Body of pancreas (tissue), 4 donors: ENCODE data around the gene SLC2A8. TPM values are rescaled to one million over a fixed set of nuclear protein-coding genes. Genes with fewer than 3 reads are reported as not detected.
A peak's percentile ranks its signal among the peaks of the same experiment; 100 is the strongest.

Experiments
- ATAC-seq: fragments of 150-250 bp; one replicate; pipeline ENCODE4 v1.9.1; 2016
- DNase-seq, 4 donors: peaks; one replicate each; pipeline ENCODE4 v3.0.0-alpha.2; 2019
- H3K27ac ChIP-seq, 4 donors: fragments of 200-600 bp; sonication (generic); 1 replicate in 3 of 4; 2 replicates in 1 of 4; pipeline versions ENCODE4 v1.5.1 to v1.6.1; 2016 to 2019; ENCODE audit warnings: mild to moderate bottlenecking in 1 of 4, mixed read lengths in 1 of 4, moderate library complexity in 1 of 4
- H3K27me3 ChIP-seq, 2 donors: fragments of 200-600 bp; sonication (generic); one replicate each; pipeline ENCODE4 v1.6.0; 2016; ENCODE audit warnings: mild to moderate bottlenecking in 1 of 2
- H3K36me3 ChIP-seq, 2 donors: fragments of 200-600 bp; sonication (generic); replicated peaks in 1 of 2; 2 replicates each; pipeline ENCODE4 v1.5.1; 2016; ENCODE audit warnings: low read depth in 2 of 2; ENCODE audit not compliant: insufficient read depth in 1 of 2
- H3K4me1 ChIP-seq: fragments of 200-600 bp; sonication (generic); one replicate; pipeline ENCODE4 v1.6.0; 2016
- H3K4me3 ChIP-seq, 2 donors: fragments of 200-600 bp; sonication (generic); 1 replicate in 1 of 2; 2 replicates in 1 of 2; pipeline ENCODE4 v1.5.1; 2016 to 2019
- H3K9me3 ChIP-seq, 3 donors: fragments of 200-600 bp; sonication (generic); 1 replicate in 2 of 3; 2 replicates in 1 of 3; pipeline ENCODE4 v1.5.1; 2016
- POLR2A ChIP-seq, 3 donors: fragments of 450-650 bp; IDR thresholded peaks; one replicate each; pipeline ENCODE4 v1.6.1; 2016; ENCODE audit warnings: antibody characterized with exemption in 3 of 3, mild to moderate bottlenecking in 2 of 3
- WGBS, 2 donors: methylation state at CpG; one replicate each; pipeline ENCODE4 v1.1.5; 2017; 5-methylcytosine and 5-hydroxymethylcytosine counted together
- intact Hi-C: fragments of 100-400 bp; cut with DNase I; formaldehyde crosslinking; loops from one replicate; pipeline ENCODE4 v1.15.1; 2023
- small RNA-seq: library from RNA; depleted of rRNA; stranded (forward); fragments of <200 nt; gene quantifications from one replicate; pipeline ENCODE3, GENCODE V24; 2016
- total RNA-seq, 2 donors: library from RNA; depleted of rRNA; stranded (reverse); fragments of >200 nt; gene quantifications; one replicate each; pipeline ENCODE4 v1.1.0, GENCODE V29; 2016
- TF ChIP-seq, protein P1 (sequence below), 7 experiments: fragments of 450-650 bp in 4 of 7; fragments of 200-600 bp in 3 of 7; sonication (generic) in 3 of 7; IDR thresholded peaks; one replicate each; pipeline ENCODE4 v1.5.1; 2016 to 2019; ENCODE audit warnings: antibody characterized with exemption in 7 of 7

The SLC2A8 gene
- total RNA-seq, 2 donors from 2014 or later: 10.9 to 18.2 TPM

GRCh38 chr9:127455324-127455992, 58.5 kb downstream of the SLC2A8 start:
- ATAC-seq: no peak
- no peak overlapping the region for H3K27ac ChIP-seq
- 51 to 60% methylated on average over 6 of the region's 6 CpGs for WGBS, 2 donors

DNA sequence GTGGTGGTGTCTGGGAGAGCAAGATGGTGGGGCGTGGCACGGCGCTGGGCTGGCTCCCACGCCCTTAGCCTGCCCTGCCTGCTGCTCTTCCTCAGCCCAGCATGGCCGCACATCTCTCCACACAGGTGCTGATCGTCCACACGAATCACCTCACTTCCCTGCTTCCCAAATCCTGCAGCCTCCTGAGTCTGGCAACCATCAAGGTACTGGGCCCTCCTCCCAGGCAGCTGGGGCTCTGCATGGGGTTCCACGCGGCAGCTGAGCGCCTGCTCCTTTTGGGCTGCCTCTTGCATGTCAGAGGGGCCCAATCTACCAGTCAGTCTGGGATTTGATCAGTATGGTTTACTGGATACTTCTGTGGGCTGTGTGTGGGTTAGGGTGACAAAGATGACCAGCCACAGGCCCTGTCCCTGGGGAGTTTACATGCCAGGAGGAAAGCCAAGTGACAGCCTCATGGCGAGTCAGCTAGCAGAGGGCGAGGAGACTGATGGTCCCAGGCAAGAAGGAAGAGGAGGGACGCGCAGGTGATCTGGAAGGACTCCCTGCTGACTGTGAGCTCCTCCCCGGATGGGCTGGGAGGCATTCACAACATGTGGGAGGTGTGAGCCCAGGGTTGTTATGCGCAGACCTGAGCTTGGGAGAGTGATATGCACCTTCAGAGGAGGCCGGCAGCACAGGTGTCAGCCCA, 60.4 kb downstream of the SLC2A8 start:
- Histone ChIP-seq H3K27ac (no peak overlapping the region), H3K27me3 (no peaks in the 10 kb centered on the region), H3K36me3 (peaks cover 0 to 3% of the 10 kb centered on the region in 2 donors), H3K9me3 (no peaks in the 10 kb centered on the region), H3K4me1 (peaks cover 9% of the 10 kb centered on the region), H3K4me3 (no peak overlapping the region)
- ATAC-seq (no peak), DNase-seq (no peak)
- TF ChIP-seq, protein P1, sequence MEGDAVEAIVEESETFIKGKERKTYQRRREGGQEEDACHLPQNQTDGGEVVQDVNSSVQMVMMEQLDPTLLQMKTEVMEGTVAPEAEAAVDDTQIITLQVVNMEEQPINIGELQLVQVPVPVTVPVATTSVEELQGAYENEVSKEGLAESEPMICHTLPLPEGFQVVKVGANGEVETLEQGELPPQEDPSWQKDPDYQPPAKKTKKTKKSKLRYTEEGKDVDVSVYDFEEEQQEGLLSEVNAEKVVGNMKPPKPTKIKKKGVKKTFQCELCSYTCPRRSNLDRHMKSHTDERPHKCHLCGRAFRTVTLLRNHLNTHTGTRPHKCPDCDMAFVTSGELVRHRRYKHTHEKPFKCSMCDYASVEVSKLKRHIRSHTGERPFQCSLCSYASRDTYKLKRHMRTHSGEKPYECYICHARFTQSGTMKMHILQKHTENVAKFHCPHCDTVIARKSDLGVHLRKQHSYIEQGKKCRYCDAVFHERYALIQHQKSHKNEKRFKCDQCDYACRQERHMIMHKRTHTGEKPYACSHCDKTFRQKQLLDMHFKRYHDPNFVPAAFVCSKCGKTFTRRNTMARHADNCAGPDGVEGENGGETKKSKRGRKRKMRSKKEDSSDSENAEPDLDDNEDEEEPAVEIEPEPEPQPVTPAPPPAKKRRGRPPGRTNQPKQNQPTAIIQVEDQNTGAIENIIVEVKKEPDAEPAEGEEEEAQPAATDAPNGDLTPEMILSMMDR (IDR thresholded peaks at IDR 0.05): no peak
- TF ChIP-seq POLR2A (IDR thresholded peaks at IDR 0.05): no peak
- intact Hi-C loops: no loop called here
- WGBS, 2 donors: 88 to 89% methylated on average over 8 to 17 of the region's 17 CpGs

More at GRCh38 chr9:127455324-127455992, 58.5 kb downstream of the SLC2A8 start:
- Histone ChIP-seq H3K9me3 (no peaks in the 10 kb centered on the region), H3K36me3 (no peaks in the 10 kb centered on the region), H3K4me3 (no peak overlapping the region), H3K4me1 (peaks cover 15% of the 10 kb centered on the region), H3K27me3 (no peaks in the 10 kb centered on the region)
- TF ChIP-seq, protein P1 (IDR thresholded peaks at IDR 0.05): peak in 6 of 7 experiments; percentile 14 to 36 (median 27)
- no peak for TF ChIP-seq POLR2A (IDR thresholded peaks at IDR 0.05)
- DNase-seq: peak in 3 of 4 donors; percentile 41 to 58 (median 45)
- intact Hi-C loops: no loop called here

Small RNA genes within 50 kb of the gene (small RNA-seq; reads per million reads assigned to genes)
- 347 reads per million, percentile 98 among the genes with 10 or more reads in this experiment for gene SNORA65

Other genes with a start within 250 kb of the SLC2A8 start
- 10 to 100 TPM in 1 of 2 donors, 1 to 10 TPM in 1; 5.9 to 23.6 TPM for gene GARNL3, start 132.4 kb upstream of the SLC2A8 start, total RNA-seq
- 10 to 100 TPM in 1 of 2 donors, 1 to 10 TPM in 1; 4.7 to 11.5 TPM for gene ZNF79, start 27.2 kb downstream of the SLC2A8 start, total RNA-seq
- 1,000 to 10,000 TPM in 1 of 2 donors, 100 to 1,000 TPM in 1; 994 to 1,261 TPM for gene RPL12, start 54.2 kb downstream of the SLC2A8 start, total RNA-seq
- 10 to 100 TPM in 1 of 2 donors, 1 to 10 TPM in 1; 9.6 to 26.0 TPM for gene LRSAM1, start 54.3 kb downstream of the SLC2A8 start, total RNA-seq
- 10 to 100 TPM; 34.5 to 39.9 TPM for gene STXBP1, start 215.1 kb downstream of the SLC2A8 start, total RNA-seq